ENCODE measurements around the gene TCF4. TPM values are rescaled to one million over a fixed set of nuclear protein-coding genes. Genes with fewer than 3 reads are reported as not detected.

Gene TCF4
- total RNA-seq, 1 experiment from 2014 or later: 104 TPM

DNA sequence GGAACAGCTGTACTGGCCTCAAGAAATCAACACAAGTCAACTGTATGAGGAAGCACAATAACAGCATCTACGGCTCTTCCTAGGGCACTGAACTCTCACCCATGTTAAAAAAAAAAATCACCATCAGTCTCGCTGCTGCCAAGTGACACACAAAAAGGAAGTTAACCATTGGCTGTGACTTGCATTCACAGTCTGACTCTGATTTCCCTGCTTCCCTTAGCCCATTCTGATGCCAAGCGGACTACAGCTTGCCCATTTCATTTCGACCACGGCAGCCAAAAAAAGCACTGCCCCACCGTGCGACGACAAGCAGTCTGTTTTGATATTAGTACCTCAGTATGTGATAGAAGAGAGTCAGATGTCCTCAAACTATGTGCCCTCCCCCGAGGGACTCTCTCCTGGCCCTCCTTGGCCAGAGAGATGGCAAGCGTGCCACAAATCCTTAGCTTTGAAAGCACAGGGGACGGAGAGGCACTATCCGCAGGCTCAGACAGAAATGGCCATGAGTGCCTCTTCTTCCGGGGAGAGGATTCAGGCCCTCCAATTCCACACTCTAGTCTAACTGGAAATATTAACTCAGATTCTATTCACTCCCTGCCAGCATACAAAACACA, 250.0 kb downstream of the TCF4 start (continued):
- TF ChIP-seq ESRRA (CRISPR knock-in tag; IDR thresholded peaks at IDR 0.05; ENCODE audit: borderline replicate concordance) (no peak), GTF2I (CRISPR knock-in tag; conservative IDR thresholded peaks at IDR 0.05) (no peak), CBFB (CRISPR knock-in tag; IDR thresholded peaks at IDR 0.05; ENCODE audit: low read depth) (no peak), CREM (CRISPR knock-in tag; IDR thresholded peaks at IDR 0.05) (no peak)
- TF ChIP-seq, protein P1, sequence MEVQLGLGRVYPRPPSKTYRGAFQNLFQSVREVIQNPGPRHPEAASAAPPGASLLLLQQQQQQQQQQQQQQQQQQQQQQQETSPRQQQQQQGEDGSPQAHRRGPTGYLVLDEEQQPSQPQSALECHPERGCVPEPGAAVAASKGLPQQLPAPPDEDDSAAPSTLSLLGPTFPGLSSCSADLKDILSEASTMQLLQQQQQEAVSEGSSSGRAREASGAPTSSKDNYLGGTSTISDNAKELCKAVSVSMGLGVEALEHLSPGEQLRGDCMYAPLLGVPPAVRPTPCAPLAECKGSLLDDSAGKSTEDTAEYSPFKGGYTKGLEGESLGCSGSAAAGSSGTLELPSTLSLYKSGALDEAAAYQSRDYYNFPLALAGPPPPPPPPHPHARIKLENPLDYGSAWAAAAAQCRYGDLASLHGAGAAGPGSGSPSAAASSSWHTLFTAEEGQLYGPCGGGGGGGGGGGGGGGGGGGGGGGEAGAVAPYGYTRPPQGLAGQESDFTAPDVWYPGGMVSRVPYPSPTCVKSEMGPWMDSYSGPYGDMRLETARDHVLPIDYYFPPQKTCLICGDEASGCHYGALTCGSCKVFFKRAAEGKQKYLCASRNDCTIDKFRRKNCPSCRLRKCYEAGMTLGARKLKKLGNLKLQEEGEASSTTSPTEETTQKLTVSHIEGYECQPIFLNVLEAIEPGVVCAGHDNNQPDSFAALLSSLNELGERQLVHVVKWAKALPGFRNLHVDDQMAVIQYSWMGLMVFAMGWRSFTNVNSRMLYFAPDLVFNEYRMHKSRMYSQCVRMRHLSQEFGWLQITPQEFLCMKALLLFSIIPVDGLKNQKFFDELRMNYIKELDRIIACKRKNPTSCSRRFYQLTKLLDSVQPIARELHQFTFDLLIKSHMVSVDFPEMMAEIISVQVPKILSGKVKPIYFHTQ (CRISPR knock-in tag; IDR thresholded peaks at IDR 0.05): no peak

- Mint-ChIP-seq H3K9me3 (no peaks in the 10 kb centered on the region), H3K36me3 (no peaks in the 10 kb centered on the region), H3K4me3 (no peak overlapping the region), H3K4me1 (peaks cover 60% of the 10 kb centered on the region), H3K27ac (peak overlapping the region; percentile 73), H3K27me3 (ENCODE audit: low read depth) (no peaks in the 10 kb centered on the region)
- POLR2A ChIA-PET: no interaction called here
- CTCF ChIA-PET: interaction anchor here (0.6 kb wide), 1 partner anchor 85 kb away, joined by 3 read pairs; no protein-coding TSS in a partner anchor
- DNase-seq (ENCODE audit: low spot score): no peak
- ATAC-seq: no peak
- TF ChIP-seq ZNF317 (CRISPR knock-in tag; IDR thresholded peaks at IDR 0.05; ENCODE audit: borderline replicate concordance, low read depth) (no peak), ZNF121 (CRISPR knock-in tag; IDR thresholded peaks at IDR 0.05) (no peak), MYBL2 (CRISPR knock-in tag; IDR thresholded peaks at IDR 0.05) (no peak), CREB1 (CRISPR knock-in tag; IDR thresholded peaks at IDR 0.05) (no peak), NFYB (CRISPR knock-in tag; conservative IDR thresholded peaks at IDR 0.05; ENCODE audit: low read depth) (no peak), ERG (CRISPR knock-in tag; IDR thresholded peaks at IDR 0.05) (no peak), ZNF138 (CRISPR knock-in tag; conservative IDR thresholded peaks at IDR 0.05) (no peak), ZNF219 (CRISPR knock-in tag; IDR thresholded peaks at IDR 0.05; ENCODE audit: borderline replicate concordance) (no peak), ZNF281 (CRISPR knock-in tag; IDR thresholded peaks at IDR 0.05) (no peak), TEAD4 (CRISPR knock-in tag; IDR thresholded peaks at IDR 0.05) (no peak), ELF4 (CRISPR knock-in tag; IDR thresholded peaks at IDR 0.05; ENCODE audit: low read depth) (no peak), SMAD4 (CRISPR knock-in tag; IDR thresholded peaks at IDR 0.05) (no peak), ZNF263 (CRISPR knock-in tag; IDR thresholded peaks at IDR 0.05; ENCODE audit: low read depth) (no peak), ATF1 (CRISPR knock-in tag; IDR thresholded peaks at IDR 0.05) (no peak), KAT7 (CRISPR knock-in tag; IDR thresholded peaks at IDR 0.05; ENCODE audit: borderline replicate concordance) (no peak), EMX1 (CRISPR knock-in tag; IDR thresholded peaks at IDR 0.05) (no peak)
- TF ChIP-seq, protein P2, sequence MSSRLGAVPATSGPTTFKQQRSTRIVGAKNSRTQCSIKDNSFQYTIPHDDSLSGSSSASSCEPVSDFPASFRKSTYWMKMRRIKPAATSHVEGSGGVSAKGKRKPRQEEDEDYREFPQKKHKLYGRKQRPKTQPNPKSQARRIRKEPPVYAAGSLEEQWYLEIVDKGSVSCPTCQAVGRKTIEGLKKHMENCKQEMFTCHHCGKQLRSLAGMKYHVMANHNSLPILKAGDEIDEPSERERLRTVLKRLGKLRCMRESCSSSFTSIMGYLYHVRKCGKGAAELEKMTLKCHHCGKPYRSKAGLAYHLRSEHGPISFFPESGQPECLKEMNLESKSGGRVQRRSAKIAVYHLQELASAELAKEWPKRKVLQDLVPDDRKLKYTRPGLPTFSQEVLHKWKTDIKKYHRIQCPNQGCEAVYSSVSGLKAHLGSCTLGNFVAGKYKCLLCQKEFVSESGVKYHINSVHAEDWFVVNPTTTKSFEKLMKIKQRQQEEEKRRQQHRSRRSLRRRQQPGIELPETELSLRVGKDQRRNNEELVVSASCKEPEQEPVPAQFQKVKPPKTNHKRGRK (CRISPR knock-in tag; IDR thresholded peaks at IDR 0.05; ENCODE audit: borderline replicate concordance): no peak
- TF ChIP-seq, protein P3, sequence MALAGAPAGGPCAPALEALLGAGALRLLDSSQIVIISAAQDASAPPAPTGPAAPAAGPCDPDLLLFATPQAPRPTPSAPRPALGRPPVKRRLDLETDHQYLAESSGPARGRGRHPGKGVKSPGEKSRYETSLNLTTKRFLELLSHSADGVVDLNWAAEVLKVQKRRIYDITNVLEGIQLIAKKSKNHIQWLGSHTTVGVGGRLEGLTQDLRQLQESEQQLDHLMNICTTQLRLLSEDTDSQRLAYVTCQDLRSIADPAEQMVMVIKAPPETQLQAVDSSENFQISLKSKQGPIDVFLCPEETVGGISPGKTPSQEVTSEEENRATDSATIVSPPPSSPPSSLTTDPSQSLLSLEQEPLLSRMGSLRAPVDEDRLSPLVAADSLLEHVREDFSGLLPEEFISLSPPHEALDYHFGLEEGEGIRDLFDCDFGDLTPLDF (CRISPR knock-in tag; IDR thresholded peaks at IDR 0.05): no peak
- TF ChIP-seq, protein P4, sequence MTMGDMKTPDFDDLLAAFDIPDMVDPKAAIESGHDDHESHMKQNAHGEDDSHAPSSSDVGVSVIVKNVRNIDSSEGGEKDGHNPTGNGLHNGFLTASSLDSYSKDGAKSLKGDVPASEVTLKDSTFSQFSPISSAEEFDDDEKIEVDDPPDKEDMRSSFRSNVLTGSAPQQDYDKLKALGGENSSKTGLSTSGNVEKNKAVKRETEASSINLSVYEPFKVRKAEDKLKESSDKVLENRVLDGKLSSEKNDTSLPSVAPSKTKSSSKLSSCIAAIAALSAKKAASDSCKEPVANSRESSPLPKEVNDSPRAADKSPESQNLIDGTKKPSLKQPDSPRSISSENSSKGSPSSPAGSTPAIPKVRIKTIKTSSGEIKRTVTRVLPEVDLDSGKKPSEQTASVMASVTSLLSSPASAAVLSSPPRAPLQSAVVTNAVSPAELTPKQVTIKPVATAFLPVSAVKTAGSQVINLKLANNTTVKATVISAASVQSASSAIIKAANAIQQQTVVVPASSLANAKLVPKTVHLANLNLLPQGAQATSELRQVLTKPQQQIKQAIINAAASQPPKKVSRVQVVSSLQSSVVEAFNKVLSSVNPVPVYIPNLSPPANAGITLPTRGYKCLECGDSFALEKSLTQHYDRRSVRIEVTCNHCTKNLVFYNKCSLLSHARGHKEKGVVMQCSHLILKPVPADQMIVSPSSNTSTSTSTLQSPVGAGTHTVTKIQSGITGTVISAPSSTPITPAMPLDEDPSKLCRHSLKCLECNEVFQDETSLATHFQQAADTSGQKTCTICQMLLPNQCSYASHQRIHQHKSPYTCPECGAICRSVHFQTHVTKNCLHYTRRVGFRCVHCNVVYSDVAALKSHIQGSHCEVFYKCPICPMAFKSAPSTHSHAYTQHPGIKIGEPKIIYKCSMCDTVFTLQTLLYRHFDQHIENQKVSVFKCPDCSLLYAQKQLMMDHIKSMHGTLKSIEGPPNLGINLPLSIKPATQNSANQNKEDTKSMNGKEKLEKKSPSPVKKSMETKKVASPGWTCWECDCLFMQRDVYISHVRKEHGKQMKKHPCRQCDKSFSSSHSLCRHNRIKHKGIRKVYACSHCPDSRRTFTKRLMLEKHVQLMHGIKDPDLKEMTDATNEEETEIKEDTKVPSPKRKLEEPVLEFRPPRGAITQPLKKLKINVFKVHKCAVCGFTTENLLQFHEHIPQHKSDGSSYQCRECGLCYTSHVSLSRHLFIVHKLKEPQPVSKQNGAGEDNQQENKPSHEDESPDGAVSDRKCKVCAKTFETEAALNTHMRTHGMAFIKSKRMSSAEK (CRISPR knock-in tag; IDR thresholded peaks at IDR 0.05; ENCODE audit: borderline replicate concordance): no peak
These were observed 250.9 kb downstream of the TCF4 start for GRCh38 chr18:55337138-55337537.

Data from WTC11 (cell line).